Middle frontal gyrus (tissue), 1 donor: ENCODE results near the gene SPATA46.

Experiments used
- DNase-seq: peaks from one replicate; pipeline ENCODE4 v3.0.0-alpha.2; 2015; ENCODE audit warnings: low spot score; ENCODE audit errors: extremely low spot score

SPATA46 gene

DNA sequence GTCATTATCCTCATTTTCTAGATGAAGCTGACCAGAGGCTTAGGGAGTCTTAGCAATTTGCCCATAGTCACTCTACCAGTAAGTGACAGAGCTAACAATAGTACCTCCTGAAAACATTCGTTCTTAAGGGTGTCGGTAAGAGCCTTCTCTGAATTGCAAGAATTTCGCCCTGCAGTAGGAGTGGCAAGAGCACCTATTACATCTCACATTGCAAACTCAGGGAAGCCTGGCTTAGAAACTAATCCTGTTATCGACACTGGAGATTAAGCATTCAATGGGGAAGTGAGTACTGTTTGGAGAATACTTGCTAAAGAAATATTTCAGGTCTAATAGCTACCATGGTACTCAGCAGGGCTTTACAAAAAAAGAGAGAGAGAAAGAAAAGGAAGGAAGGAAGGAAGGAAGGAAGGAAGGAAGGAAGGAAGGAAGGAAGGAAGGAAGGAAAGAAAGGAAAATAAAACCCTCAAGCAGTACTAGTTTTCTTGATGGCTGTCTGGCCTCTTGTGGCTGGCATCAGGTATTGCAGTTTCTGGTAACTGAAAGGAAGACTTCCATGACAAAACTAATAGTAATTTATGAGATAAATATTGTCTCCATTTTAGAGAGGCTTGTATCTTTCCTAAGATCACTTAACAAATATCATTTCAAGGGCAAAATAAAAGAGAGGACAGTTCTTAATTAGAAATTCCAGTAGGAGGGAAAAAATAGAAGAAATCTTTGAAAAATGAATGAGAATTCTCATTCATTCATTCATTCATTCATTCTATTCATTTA is 15.3 kb upstream of the SPATA46 start:
- no peak for DNase-seq

DNA sequence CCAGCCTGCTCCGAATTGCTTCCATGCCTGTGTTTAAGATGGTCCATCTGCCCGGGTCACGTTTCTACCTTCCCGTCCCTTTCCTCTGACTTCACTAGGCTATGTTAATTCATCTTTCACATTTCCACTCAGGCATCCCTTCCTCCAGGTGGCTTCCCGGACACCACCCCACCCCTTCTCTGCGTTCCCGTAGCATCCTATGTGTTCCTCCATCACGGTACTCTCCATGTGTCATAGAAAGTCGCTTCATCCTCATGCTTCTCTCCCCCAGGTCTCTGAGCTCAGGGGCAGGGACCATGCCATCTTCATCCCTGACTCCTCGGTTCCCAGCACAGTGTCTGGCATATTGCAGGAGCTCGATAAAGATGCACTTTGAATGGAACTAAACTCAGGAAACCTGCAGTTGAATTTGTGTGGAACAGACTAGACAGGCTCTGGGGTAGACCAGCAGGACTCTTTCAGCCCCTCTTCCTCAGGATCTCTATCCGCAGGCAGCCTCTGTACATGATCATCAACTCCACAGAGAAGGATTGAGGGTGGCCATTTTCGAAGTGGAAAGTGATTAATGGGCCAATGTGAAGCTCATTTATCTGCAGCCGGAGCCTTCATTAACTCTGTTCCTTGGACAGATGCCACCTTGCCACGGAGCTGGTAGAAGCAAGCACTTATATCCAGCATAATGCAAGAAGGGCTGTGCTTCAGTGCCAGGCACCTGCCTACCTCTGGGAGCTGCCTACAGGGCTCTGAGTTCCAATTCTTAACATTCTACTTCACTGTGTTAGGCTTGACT is 13.9 kb upstream of the SPATA46 start:
- no peak for DNase-seq

DNA sequence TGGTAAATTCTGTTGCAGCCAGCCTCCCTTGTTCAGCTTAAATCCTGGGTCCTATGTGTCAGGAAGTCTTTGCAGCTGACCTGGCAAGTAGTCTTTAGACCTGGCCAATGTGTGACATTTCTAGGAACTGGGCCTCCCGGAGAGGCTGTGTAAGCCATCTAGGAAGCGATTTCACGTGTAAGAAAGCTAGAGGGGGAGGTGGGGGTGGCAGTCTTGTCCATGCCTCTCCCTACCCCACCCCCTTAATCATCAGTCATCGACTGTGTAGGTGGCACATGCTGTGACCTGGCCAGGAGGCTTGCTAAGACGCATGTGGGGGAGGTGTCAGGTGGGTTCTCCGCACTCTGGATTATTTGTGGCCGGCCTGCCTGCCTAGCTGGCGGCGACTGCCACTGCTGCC is 13.3 kb upstream of the SPATA46 start:
- no peak for DNase-seq

DNA sequence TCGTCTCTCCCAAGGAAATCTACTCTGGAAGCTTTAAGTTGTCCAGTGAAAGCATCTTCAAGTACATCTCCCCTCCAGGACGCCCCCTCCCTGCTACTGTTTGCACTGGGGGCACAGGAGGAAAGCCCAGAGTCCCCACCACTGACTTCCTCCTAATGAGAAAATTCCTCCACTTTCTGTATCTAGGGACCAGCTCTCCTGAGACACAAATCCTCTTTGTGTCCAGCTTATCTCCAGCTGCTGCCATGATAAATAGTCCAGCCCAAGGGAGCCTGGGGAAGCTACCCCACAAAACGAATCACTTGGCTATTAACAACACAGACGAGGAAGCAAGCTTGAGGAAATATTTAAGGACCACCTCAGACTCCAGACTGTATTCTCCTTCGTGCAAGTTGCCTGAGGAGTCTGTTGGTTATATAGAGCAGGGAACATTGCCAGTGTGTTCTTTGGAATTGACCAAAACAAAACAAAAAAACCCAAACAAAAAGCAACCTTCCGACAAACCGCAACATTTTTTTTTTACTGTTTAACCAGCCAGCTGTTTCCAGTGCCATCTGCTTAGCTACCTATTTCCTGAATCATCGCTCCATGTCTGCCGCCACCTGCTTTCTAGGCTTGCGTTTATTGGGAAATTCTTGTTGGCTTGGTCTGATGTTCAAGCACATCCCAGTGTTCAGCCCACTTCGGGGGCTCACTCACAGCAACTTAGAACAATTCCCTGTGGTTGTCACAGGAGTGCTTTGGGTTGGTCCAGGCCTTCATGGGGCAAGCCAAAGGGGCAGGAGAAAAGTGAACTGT is 12.6 kb upstream of the SPATA46 start:
- DNase-seq = no peak

DNA sequence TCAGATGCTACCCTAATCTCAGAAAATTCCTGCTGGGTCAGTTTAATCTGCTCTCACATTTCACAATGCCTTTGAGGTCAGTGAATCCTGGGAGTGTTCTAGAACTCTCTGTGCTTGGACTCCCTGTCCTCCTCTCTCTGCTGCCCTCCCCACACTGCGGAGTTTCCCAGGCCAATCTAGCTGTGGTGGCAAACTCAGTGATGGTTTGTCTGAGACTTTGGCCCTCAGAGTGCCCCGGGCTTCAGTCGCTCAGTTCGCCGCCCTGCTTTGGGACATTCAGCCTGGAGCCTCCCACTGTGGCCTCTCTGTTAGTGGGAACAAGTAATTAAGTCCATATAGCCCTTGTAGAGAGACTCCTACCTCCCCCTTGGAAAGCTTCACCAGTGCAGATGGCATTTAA is 12.0 kb upstream of the SPATA46 start:
- DNase-seq = no peak

DNA sequence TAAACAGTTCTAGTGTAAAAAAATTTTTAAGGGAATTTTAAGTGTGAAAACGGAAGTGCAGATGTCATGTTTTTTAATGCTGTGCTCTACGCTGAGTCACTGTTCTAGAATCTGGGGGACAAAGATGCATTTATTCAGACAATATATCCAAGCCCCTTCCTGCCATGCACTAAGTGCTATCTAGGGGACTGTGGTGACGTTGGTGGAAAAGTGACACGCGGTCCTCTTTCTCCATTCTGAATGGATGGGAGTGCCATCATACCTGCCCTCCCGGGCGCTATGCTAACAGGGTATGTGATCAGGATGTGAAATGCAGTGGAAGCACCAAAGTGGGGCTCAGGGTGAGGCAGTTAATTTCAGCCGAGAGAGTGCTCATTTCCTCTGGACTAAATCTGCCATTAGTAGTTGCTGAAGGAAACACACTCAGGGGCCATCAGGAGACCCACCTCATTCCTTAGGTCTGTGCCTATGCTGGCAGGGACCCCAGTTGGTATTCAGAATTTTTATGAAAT is 11.5 kb upstream of the SPATA46 start:
- no peak for DNase-seq

DNA sequence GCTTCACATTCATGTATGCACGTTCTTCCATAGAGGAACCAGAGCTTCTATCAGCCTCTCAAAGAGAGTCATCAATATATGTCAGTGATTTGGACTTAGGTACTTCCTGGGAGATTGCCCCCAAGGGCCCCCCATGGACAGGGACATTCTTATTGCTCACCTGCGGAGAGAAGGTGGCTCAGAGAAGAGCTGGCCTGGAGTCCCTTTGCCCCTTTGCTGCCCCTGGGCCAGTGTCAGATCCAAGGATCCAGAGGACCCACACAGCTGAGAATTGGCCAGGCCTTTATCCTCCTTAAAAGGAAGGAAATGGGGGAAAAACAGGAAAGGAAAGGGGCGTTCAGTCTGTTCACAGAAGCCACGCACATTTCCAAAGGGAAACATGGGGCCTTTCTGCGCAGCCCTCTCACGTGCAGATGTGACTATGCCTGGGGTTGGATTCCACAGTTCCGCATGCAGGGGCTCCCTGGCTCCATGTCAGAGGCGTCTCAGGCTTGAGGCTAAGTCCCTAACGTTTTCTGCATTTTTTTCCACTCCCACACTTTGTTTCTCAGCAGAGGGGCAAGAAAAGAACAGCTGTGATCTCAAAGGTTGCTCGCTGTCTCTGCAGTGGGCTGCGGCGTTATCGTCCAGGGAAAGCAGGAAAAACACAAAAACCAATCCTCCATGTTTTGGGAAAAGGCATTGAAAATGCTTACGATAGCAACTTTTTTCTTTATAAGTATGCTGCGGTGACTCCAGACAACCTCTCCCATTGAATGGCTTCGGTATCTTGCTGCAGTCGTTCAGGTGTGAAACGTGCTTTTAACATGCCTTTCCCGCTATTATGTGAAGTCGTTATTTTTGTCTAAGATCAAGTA is 10.8 kb upstream of the SPATA46 start:
- no peak for DNase-seq

DNA sequence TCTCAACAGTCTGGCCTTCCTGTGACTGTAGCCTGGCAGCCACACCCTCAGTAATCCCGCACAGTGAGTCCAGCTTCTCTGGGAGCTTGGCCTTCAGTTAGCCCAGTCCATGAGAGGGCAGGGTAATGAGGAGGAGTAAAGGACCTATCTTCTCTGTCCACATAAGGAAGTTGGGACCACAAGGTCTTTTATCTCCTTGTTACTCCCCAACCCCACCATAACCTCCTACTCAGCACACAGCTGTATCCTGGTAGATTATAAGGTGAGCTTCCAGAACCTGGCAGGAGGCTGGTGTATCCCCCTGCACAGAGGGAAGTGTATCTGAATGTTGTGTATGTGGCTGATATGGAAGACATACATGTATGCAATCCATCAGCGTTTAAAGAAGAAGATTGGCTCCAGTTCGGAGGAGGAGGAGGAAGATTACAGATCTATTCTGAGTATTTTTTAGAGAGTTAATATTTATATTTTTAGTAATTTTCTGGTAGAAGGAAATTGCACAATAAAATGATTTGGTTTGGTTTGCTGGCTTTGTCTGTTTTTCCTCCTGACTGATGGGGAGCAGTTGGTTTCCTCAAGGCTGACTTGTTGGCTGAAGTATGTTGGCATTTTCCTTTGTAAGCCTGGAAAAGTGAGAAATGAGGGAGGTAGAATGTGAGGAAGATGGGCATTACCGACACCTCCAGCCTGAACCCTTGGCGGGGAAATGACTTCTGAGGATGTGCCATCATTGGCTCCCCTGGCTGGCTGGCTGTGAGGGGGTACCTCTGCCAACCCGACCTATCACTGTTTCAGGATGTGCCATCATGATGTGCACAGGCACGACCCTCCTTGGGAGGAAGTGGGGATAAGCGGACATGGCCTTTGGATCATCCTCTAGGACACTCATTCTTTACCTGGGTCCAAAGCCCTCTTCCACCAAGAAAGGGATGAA is 9.9 kb upstream of the SPATA46 start:
- DNase-seq = no peak

DNA sequence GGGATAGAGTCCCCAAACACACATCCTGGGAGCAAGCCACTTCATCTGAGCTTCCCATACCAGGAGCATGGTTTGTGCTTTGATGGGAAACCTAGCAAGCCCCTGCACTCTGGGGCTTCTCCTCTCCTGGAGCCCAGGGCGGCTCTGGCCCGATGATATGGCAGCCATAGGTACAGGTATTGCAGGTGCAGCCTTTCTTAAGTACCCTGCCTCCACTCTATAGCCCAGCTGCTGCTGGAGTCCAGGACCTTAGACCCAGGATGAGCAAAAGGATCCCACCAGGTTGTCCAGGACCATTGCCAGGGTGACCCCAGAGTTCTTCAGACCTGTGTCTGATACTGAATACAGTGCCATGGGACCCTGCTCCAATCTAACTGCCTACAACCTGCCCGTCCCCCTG is 9.0 kb upstream of the SPATA46 start:
- DNase-seq = no peak

DNA sequence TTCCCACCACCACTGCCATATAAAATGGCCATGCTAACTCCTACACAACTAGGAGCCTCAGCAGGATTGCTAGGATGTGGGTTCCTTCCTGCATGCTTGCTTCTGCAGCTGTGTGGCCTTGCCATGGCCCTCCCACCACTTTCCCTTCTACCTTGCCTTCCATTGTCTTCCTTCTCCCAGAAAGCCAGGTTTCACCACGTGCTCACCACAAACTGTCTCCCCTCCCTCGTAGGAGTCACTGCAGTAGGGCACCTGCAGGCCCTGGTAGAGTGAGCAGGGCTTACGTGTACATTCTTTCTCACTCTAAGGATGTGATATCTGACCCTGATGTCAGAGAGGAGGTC is 8.6 kb upstream of the SPATA46 start:
- no peak for DNase-seq

DNA sequence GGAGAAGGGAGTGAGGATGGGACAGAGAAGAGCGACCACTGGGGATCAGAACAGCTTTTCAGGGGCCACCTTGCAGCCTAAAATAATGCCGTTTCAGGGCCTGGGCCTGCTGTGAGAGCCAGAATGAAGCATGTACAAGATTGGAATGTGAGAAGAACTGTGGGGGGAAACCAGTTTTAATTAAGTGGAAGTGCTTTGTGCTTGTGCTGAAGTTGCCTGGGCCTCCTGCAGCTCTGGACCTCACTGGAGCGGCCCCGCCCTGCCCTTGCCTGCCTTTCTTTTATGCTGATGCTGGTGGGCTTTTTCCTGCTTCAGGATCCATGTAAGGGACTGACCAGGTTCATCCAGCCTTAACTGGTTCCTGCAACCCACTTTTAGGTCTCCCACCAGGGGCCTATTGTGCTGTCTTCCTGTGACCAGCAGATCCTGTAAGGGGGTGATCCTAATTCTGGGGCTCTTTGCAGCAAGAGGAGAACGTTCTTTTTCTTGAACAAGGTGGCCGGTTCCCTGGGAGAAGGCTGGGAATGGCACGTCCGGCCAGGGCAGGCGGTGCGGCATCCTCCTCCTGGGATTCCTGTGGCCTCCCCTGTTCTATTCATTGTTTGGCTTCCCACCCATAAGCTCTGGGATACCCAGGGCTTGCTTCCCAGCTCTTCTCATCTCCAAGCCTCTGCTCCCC is 8.1 kb upstream of the SPATA46 start:
- DNase-seq = no peak

DNA sequence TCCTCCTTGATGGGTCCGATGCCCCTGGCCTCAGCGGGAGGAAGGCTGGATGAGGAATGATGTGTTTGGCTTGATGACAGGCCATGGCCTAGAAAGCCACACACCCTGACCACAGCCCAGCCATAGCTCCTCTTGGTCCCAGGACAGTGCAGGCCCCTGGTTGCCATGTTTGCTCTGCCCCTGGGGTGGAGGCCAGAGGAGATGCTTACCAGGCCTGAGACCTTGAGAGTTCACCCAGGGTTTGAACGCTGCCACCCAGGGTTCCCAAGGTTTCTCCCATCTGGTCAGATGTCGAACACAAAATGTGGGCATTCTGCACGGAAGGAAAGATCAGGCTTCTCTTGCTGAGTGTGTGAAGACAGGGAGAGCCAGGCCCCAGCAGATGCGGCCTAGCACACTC is 7.5 kb upstream of the SPATA46 start:
- no peak for DNase-seq

DNA sequence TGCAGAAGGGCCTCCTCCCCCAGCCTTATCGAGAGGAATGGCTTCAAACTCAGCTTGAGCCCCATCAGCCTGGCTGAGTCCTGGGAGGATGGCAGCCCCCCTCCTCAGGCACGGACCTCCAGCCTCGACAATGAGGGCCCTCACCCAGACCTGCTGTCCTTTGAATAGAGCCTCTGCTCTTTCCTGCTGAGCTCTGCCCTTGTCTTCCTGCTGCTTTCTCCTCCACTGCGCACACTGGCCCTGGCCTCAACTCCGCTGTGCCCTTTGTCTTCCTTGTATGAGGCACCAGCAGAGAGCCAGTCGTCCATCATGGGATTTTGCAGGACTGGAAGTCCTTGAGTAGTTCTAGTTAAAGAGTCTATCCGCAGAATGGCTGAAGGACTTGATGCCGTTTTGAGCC is 6.9 kb upstream of the SPATA46 start:
- no peak for DNase-seq

DNA sequence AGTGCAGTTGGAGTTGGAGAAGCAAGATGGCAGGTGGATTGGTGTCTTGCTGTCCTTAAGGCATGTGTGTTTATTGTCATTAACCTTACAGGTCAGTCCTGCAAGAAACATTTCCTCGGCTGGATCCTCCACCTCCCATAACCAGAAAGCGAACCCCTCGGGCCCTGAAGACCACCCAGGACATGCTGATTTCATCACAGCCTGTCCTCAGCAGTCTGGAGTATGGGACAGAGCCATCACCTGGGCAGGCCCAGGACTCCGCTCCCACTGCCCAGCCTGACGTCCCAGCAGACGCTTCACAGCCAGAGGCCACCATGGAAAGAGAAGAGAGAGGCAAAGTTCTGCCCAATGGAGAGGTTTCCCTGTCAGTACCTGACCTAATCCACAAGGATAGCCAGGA is 6.4 kb upstream of the SPATA46 start:
- DNase-seq = no peak

DNA sequence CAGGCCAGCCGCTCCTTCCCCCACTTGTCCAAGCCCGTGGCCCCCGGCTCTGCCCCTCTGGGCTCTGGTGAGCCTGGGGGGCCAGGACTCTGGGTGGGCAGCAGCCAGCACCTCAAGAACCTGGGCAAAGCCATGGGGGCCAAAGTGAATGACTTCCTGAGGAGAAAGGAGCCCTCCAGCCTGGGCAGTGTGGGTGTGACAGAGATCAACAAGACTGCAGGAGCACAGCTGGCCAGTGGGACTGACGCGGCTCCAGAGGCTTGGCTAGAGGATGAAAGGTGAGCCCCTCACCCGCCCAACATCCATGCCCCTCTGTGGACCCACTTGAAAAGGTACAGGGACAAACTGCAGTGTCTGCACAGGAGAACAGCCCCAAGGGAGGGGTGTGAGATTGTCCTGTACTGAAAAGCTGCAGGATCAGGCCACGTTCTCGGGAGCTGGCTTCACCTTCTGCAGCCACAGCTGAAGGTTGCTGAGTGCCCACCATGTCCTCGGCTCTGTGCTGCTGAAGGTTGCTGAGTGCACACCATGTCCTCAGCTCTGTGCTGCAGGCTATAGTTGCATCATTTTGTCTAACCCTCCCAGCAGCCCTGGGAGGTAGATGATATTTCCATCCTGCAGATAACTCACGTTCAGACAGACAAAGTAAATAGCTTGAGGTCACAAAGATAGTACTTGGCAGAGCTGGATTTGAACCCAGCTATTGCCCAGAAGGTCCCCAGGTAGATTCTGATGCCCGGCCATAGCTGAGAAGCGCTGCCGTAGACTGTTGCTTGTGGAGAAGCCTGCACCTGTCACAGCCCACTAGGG is 5.5 kb upstream of the SPATA46 start:
- no peak for DNase-seq

DNA sequence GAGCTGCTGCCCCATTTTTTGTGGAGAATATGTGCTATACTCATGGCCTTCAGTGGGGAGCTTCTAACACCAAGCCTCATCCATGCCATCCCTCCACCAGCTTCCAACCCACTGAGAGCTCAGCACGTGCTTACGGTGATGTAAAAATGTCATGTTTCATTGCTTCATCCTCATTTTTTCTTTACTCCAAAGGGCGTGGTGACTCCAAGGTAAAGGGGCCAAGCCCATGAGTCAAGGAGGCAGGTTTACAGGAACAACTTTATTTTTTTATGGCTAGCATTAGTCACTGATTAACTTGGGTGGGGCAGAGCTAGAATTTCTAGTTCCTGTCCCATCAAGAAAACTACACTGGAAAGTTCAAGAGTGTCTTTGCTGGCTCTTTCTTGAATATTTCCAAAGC is 4.7 kb upstream of the SPATA46 start, which contains the start of gene C1orf226:
C1orf226 (plus strand) TSS at position 346 of the 400 bp plus-strand sequence. CDS start 174 bp downstream, outside the sequence.
- DNase-seq = no peak

DNA sequence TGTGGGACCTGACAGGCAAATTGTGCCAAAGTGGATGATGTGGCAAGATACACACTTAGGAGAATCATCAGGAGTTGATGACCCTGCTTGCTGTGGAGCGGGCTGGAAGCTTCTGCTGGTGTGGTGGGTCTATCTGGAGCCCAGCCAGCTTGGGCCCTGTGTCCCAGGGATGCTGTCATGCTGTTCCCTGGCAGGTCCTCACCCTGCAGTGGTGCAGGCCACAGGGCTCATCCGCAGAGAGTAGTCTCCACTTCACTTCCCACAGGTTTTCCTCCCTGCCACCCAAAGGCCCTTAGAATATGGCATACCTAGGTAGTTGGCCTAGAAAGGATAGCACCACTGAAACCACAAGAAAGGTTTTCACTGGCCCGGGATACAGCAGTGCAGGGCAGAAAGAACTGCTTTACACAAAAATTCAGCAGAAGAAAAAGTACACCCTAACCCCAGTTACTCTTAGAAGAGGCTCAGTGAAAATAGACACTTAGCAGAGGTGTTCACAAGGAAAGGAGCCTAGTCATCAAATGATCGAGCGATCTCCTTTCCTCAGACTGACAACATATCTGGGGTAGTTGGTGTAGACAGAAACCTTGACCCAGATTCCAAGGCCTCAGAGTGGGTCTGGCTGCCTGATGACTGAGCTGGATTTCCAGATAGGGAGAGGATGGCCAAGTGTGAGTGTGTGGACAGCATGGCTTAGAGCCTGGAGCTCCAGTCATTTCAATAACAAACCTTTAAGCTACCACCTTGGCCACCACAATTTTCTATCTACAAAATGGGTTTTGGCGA is 3.6 kb upstream of the SPATA46 start:
- DNase-seq = no peak

DNA sequence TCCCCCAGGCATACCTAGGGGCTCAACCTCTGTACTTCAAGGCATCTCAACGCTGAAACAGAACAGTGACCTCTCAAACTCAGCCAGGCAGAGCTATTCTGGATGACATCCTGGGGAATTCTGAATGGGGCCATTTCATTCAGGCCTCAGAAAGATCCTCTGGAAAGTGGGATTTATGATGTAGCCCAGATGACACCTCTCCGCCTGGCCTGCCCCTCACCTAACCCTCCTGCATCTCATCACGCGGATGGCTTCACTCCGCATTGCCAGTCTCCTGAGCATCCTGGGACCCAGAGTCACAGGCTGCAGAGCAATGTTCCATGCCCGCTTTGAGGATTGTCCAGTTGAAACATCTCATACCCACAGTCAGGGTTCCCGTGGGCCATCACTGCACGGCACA is 1.2 kb downstream of the SPATA46 start:
- DNase-seq = no peak
